K562 (cell line): ENCODE results near the gene CBFA2T3. TPM values are rescaled to one million over a fixed set of nuclear protein-coding genes. Genes with fewer than 3 reads are reported as not detected.

ENCODE experiments used
- AFF1 ChIP-seq, 2 experiments: fragments of 450-650 bp; IDR thresholded peaks; 2 replicates each; pipeline ENCODE4 v1.6.1; 2018; ENCODE audit warnings: mild to moderate bottlenecking in 2 of 2, low read depth in 1 of 2; ENCODE audit not compliant: partially characterized antibody in 2 of 2
- CBX2 ChIP-seq: fragments of 200-600 bp; sonication (generic); IDR thresholded peaks from one replicate; pipeline ENCODE4 v1.6.1; 2012; ENCODE audit warnings: mild to moderate bottlenecking, low read length, inconsistent platforms; ENCODE audit not compliant: insufficient read depth, poor library complexity, severe bottlenecking
- CREB3L1 ChIP-seq: fragments of 450-650 bp; IDR thresholded peaks from 2 replicates; pipeline ENCODE4 v1.6.1; 2014; ENCODE audit warnings: low read depth, mild to moderate bottlenecking, moderate library complexity, borderline replicate concordance
- POLR2B ChIP-seq: fragments of 450-650 bp; IDR thresholded peaks from 2 replicates; pipeline ENCODE4 v1.6.1; 2018; ENCODE audit warnings: low read depth; ENCODE audit not compliant: partially characterized antibody
- ZSCAN32 ChIP-seq: fragments of 450-650 bp; formaldehyde crosslinking; IDR thresholded peaks from 2 replicates; pipeline ENCODE4 v1.4.0; 2020; ENCODE audit warnings: mild to moderate bottlenecking, moderate library complexity
- polyA plus RNA-seq, 8 experiments: library from polyadenylated mRNA; depleted of rRNA in 4 of 8; stranded (reverse) in 5 of 8; unstranded in 3 of 8; fragments of >200 nt; fragmentation: Nextera tagmentation in 2 of 8; fragmentation: Illumina TruSeq in 1 of 8; extraction: Ambion mirVana in 2 of 8; extraction: Trizol in 1 of 8; gene quantifications; 2 replicates each; pipeline versions ENCODE4 v1.2.1 to v1.2.3, GENCODE V29; 2011 to 2014; ENCODE audit warnings: inconsistent platforms in 1 of 8, missing spikeins in 1 of 8
- total RNA-seq, 7 experiments: library from RNA; depleted of rRNA in 6 of 7; stranded (reverse); fragments of >200 nt in 6 of 7; fragmentation: Illumina TruSeq in 2 of 7; extraction: Trizol in 2 of 7; gene quantifications; 2 replicates each; pipeline versions ENCODE4 v1.2.1 to v1.2.3, GENCODE V29; 2011 to 2021; ENCODE audit warnings: low replicate concordance in 1 of 7

The CBFA2T3 gene
- total and polyA plus RNA-seq, 9 of the 15 experiments (the other 6 are each of a cell fraction or from before 2014, with no cell fraction given), result 2.3 to 145 (median 6.7) TPM

- TF ChIP-seq CBX2 (no peak), ZSCAN32 (no peak), AFF1 (IDR thresholded peaks at IDR 0.05; ENCODE audit: low read depth in 1 of 2, partially characterized antibody in 2 of 2) (no peak), CREB3L1 (no peak), POLR2B (no peak)
- TF ChIP-seq, all 486 proteins: peak for 0
Measured at GRCh38 chr16:88861359-88861758, 115.6 kb downstream of the CBFA2T3 start (continued).
